HEK293 (cell line): Measurements from ENCODE around the gene ZNF469.

Experiments
- ATF2 ChIP-seq: fragments of 450-650 bp; formaldehyde crosslinking; IDR thresholded peaks from 2 replicates; pipeline ENCODE4 v1.5.1; 2016; ENCODE audit warnings: missing biosample characterization, missing genetic modification characterization, low read depth
- CTCF ChIP-seq: fragments of 450-650 bp; formaldehyde crosslinking; IDR thresholded peaks from 2 replicates; pipeline ENCODE4 v1.5.1; 2016; ENCODE audit warnings: missing biosample characterization, missing genetic modification characterization
- PRDM4 ChIP-seq: fragments of 450-650 bp; formaldehyde crosslinking; IDR thresholded peaks from 2 replicates; pipeline ENCODE4 v1.5.1; 2017; ENCODE audit warnings: missing biosample characterization, missing genetic modification characterization
- PRDM6 ChIP-seq: fragments of 450-650 bp; formaldehyde crosslinking; IDR thresholded peaks from 2 replicates; pipeline ENCODE4 v1.5.1; 2017; ENCODE audit warnings: missing biosample characterization, missing genetic modification characterization
- TSHZ1 ChIP-seq: fragments of 450-650 bp; formaldehyde crosslinking; IDR thresholded peaks from 2 replicates; pipeline ENCODE4 v1.5.1; 2016; ENCODE audit warnings: missing biosample characterization, missing genetic modification characterization, borderline replicate concordance
- YY2 ChIP-seq: fragments of 450-650 bp; formaldehyde crosslinking; IDR thresholded peaks from 2 replicates; pipeline ENCODE4 v1.5.1; 2016; ENCODE audit warnings: missing biosample characterization, missing genetic modification characterization
- ZBTB20 ChIP-seq: fragments of 450-650 bp; formaldehyde crosslinking; IDR thresholded peaks from 2 replicates; pipeline ENCODE4 v1.5.1; 2016; ENCODE audit warnings: missing biosample characterization, missing genetic modification characterization
- ZFP69B ChIP-seq: fragments of 450-650 bp; formaldehyde crosslinking; IDR thresholded peaks from 2 replicates; pipeline ENCODE4 v1.5.1; 2016; ENCODE audit warnings: missing biosample characterization, missing genetic modification characterization
- ZNF426 ChIP-seq: fragments of 450-650 bp; formaldehyde crosslinking; IDR thresholded peaks from 2 replicates; pipeline ENCODE4 v1.5.1; 2017; ENCODE audit warnings: missing biosample characterization, missing genetic modification characterization, mild to moderate bottlenecking, inconsistent platforms, moderate library complexity
- ZNF76 ChIP-seq: fragments of 450-650 bp; formaldehyde crosslinking; IDR thresholded peaks from 2 replicates; pipeline ENCODE4; 2016; ENCODE audit warnings: low read depth, missing biosample characterization, missing genetic modification characterization, borderline replicate concordance
- ZNF792 ChIP-seq: fragments of 450-650 bp; formaldehyde crosslinking; IDR thresholded peaks from 2 replicates; pipeline ENCODE4 v1.5.1; 2016; ENCODE audit warnings: missing biosample characterization, missing genetic modification characterization

- TF ChIP-seq PRDM4 (no peak), ATF2 (tag by site-specific recombination) (no peak), ZNF426 (tag by site-specific recombination) (no peak), CTCF (no peak), PRDM6 (no peak), YY2 (tag by site-specific recombination) (no peak), ZNF792 (tag by site-specific recombination) (no peak), ZFP69B (tag by site-specific recombination) (no peak), ZNF76 (no peak), TSHZ1 (tag by site-specific recombination) (no peak), ZBTB20 (tag by site-specific recombination) (no peak)
Observed at GRCh38 chr16:88389191-88389590, 6.4 kb downstream of the ZNF469 start.
